PC-9 (cell line): ENCODE measurements around the gene PMAIP1. TPM values are rescaled to one million over a fixed set of nuclear protein-coding genes. Genes with fewer than 3 reads are reported as not detected.

Source experiments
- BruUV-seq: library from RNA; stranded (reverse); fragments of 400-500 nt; replicated peaks from 2 replicates; lab custom pipeline; 2021; lab: Mats Ljungman, UMichigan
- CTCF ChIA-PET: fragments of 300-600 bp; sonication (Branson Sonifier 250); formaldehyde crosslinking; loops from one replicate; lab custom pipeline; 2022; ENCODE audit warnings: antibody characterized with exemption; lab: Charles Lee
- POLR2A ChIA-PET: fragments of 300-600 bp; sonication (Branson Sonifier 250); formaldehyde crosslinking; loops from one replicate; lab custom pipeline; 2022; ENCODE audit warnings: antibody characterized with exemption; ENCODE audit not compliant: unreplicated experiment; lab: Charles Lee
- DNase-seq, 2 experiments: peaks; one replicate each; pipeline versions ENCODE4 v3.0.0 to v3.0.0-alpha.2; 2015 to 2022; ENCODE audit warnings: mixed read lengths in 1 of 2
- H2AFZ ChIP-seq: fragments of 200-600 bp; sonication (generic); 2 replicates; pipeline ENCODE4 v1.8.1; 2017; ENCODE audit warnings: antibody characterized with exemption
- H3F3A ChIP-seq: fragments of 200-600 bp; sonication (generic); 2 replicates; pipeline ENCODE4 v1.8.1; 2017; ENCODE audit warnings: antibody characterized with exemption, mild to moderate bottlenecking, low read depth; ENCODE audit not compliant: insufficient read depth
- H3K27ac ChIP-seq: fragments of 200-600 bp; sonication (generic); 2 replicates; pipeline ENCODE4 v1.6.1; 2016; ENCODE audit warnings: mixed run types
- H3K27me3 ChIP-seq: fragments of 200-600 bp; sonication (generic); 2 replicates; pipeline ENCODE4 v1.6.1; 2016; ENCODE audit warnings: low read depth, mixed run types; ENCODE audit not compliant: insufficient read depth
- H3K36me3 ChIP-seq: fragments of 200-600 bp; sonication (generic); 2 replicates; pipeline ENCODE4 v1.6.1; 2016; ENCODE audit warnings: low read depth, mixed run types
- H3K4me1 ChIP-seq: fragments of 200-600 bp; sonication (generic); replicated peaks from 2 replicates; pipeline ENCODE4 v1.6.1; 2016; ENCODE audit warnings: mixed run types; ENCODE audit not compliant: insufficient read depth
- H3K4me2 ChIP-seq: fragments of 200-600 bp; sonication (generic); 2 replicates; pipeline ENCODE4 v1.6.1; 2017; ENCODE audit warnings: mixed run types
- H3K4me3 ChIP-seq: fragments of 200-600 bp; sonication (generic); 2 replicates; pipeline ENCODE4 v1.6.1; 2016; ENCODE audit warnings: mixed run types
- H3K79me2 ChIP-seq: fragments of 200-600 bp; sonication (generic); 2 replicates; pipeline ENCODE4 v1.6.1; 2017; ENCODE audit warnings: low read depth, mixed run types
- H3K9me2 ChIP-seq: fragments of 200-600 bp; sonication (generic); 2 replicates; pipeline ENCODE4 v1.8.1; 2017; ENCODE audit warnings: mild to moderate bottlenecking; ENCODE audit not compliant: insufficient read depth
- H3K9me3 ChIP-seq: fragments of 200-600 bp; sonication (generic); 2 replicates; pipeline ENCODE4 v1.8.1; 2016; ENCODE audit warnings: low read depth; ENCODE audit not compliant: insufficient read depth
- H4K20me1 ChIP-seq: fragments of 200-600 bp; sonication (generic); 2 replicates; pipeline ENCODE4 v1.8.1; 2017; ENCODE audit not compliant: insufficient read depth
- CTCF ChIP-seq: fragments of 200-600 bp; sonication (generic); conservative IDR thresholded peaks from 2 replicates; pipeline ENCODE4 v1.6.1; 2017; ENCODE audit warnings: mixed run types, antibody characterized with exemption, mild to moderate bottlenecking, moderate library complexity
- EZH2 ChIP-seq: fragments of 200-600 bp; sonication (generic); IDR thresholded peaks from 2 replicates; pipeline ENCODE4 v1.8.0; 2017; ENCODE audit warnings: antibody characterized with exemption, low read depth
- intact Hi-C: fragments of 100-400 bp; cut with micrococcal nuclease; formaldehyde crosslinking; loops from one replicate; pipeline ENCODE4 v1.10.0; 2022; ENCODE audit not compliant: unreplicated experiment
- total RNA-seq: library from RNA; stranded (reverse); gene quantifications from 2 replicates; pipeline ENCODE4 v1.2.3, GENCODE V29; 2021

The PMAIP1 gene
- total RNA-seq, 1 experiment from 2014 or later = 16.5 TPM

DNA sequence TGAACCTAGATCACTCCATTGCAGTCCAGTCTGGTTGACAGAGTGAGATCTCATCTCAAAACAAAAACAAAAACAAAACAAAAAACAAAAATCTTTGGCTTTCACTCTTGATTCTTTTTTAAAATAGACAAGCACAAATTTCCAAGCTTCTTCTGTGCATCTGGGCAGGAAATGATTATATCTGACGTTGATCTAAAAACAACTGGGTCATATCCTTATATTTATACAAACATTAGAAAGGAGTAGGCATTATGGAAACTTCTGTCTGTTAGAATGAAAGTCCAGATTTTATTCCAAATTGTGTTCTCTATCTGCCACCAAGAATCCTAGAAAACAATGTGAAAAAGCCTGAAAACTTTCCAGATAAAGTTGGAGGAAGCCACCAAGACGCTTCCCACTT lies 26.2 kb upstream of the PMAIP1 start:
- Histone ChIP-seq H4K20me1 (no peaks in the 10 kb centered on the region), H3K79me2 (no peaks in the 10 kb centered on the region), H3K9me3 (no peaks in the 10 kb centered on the region), H3K4me3 (no peak overlapping the region), H3K27me3 (no peaks in the 10 kb centered on the region), H3K4me2 (no peak overlapping the region), H3K36me3 (no peaks in the 10 kb centered on the region), H3K4me1 (peaks cover 22% of the 10 kb centered on the region), H3F3A (no peaks in the 10 kb centered on the region), H3K9me2 (no peaks in the 10 kb centered on the region), H2AFZ (no peak overlapping the region; the same call in 1 of the 2 replicates), H3K27ac (no peak overlapping the region)
- ChIA-PET POLR2A (no interaction called here), CTCF (no interaction called here)
- intact Hi-C loops = no loop called here
- DNase-seq = no peak
- BruUV-seq = no TSS peak
- TF ChIP-seq CTCF (no peak), EZH2 (no peak)

DNA sequence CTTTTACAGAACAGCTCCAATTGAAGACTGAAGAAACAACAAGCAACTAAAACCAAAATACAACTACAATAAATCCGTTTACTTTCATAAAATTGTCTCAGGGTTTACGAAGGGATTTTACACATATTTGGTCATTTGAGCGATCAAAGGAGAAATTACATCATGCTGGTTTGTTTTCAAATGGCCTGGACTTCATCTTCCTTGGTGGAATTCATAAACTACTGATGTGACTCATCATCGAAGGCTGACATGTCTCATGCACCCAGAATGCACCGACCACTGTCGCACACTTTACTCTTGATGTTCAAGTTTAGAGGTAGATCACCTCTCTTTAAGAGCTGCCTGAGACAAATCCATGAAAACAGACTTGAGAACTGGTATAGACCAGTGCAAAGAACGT lies 25.6 kb upstream of the PMAIP1 start:
- H3K4me2 ChIP-seq = peak overlapping the region; percentile 12
- ChIA-PET CTCF (no interaction called here), POLR2A (no interaction called here)
- intact Hi-C loops = no loop called here
- H2AFZ ChIP-seq = no peak overlapping the region; the same call in 1 of the 2 replicates
- TF ChIP-seq CTCF (no peak), EZH2 (no peak)
- DNase-seq = peak in 1 of 2 experiments; percentile 80
- H3K27me3 ChIP-seq = no peaks in the 10 kb centered on the region
- no peaks in the 10 kb centered on the region for H4K20me1 ChIP-seq
- no peaks in the 10 kb centered on the region for H3K36me3 ChIP-seq
- no peaks in the 10 kb centered on the region for H3F3A ChIP-seq
- peaks cover 22% of the 10 kb centered on the region for H3K4me1 ChIP-seq
- H3K9me2 ChIP-seq = no peaks in the 10 kb centered on the region
- H3K79me2 ChIP-seq = no peaks in the 10 kb centered on the region
- peak overlapping the region; percentile 4; the same call in 1 of the 2 replicates for H3K27ac ChIP-seq
- no peak overlapping the region for H3K4me3 ChIP-seq
- H3K9me3 ChIP-seq = no peaks in the 10 kb centered on the region
- no TSS peak for BruUV-seq

DNA sequence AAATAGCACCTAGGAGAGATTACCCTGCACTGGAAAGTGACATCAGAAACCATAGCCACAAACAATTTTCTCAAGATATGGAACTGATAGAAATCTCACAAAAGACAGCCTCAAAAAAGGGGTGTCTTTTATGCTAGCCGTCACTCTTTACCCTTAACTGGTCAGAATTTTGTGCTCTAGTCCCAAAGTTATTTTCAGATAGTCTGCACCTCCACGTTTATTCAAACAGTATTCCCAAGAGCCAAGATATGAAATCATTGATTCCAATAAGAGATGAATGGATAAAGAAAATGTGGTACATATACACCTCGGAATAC lies 23.5 kb upstream of the PMAIP1 start:
- H3K4me2 ChIP-seq = no peak overlapping the region

More for the DNA sequence above, 23.5 kb upstream of the PMAIP1 start:
- H2AFZ ChIP-seq = no peak overlapping the region
- H3K27me3 ChIP-seq = no peaks in the 10 kb centered on the region
- TF ChIP-seq CTCF = no peak
- TF ChIP-seq EZH2 = no peak
- H3K27ac ChIP-seq = no peak overlapping the region; the same call in 1 of the 2 replicates
- H3K79me2 ChIP-seq = no peaks in the 10 kb centered on the region
- peaks cover 11% of the 10 kb centered on the region for H3F3A ChIP-seq
- no peak for DNase-seq
- POLR2A ChIA-PET = no interaction called here
- H3K9me2 ChIP-seq = no peaks in the 10 kb centered on the region
- no peaks in the 10 kb centered on the region for H3K36me3 ChIP-seq
- no peaks in the 10 kb centered on the region for H3K9me3 ChIP-seq
- H3K4me1 ChIP-seq = peaks cover 27% of the 10 kb centered on the region
- CTCF ChIA-PET = no interaction called here
- H3K4me3 ChIP-seq = no peak overlapping the region
- intact Hi-C loops = no loop called here
- H4K20me1 ChIP-seq = no peaks in the 10 kb centered on the region
- BruUV-seq = no TSS peak
